Skeletal muscle satellite cell (primary cell): Measurements from ENCODE around the gene SERPING1.
"Not testable (repeated sequence)": the region's sequence is repeated elsewhere in the genome, so short reads cannot be mapped to it uniquely, and the experiment has no call there.

ENCODE experiments used
- H3K27me3 ChIP-seq: 2 replicates; pipeline ENCODE4 v1.7.0; 2013; ENCODE audit warnings: low read length; ENCODE audit not compliant: control insufficient read depth, insufficient read depth
- H3K36me3 ChIP-seq: 2 replicates; pipeline ENCODE4 v1.7.0; 2013; ENCODE audit warnings: mild to moderate bottlenecking, control low read depth, low read length; ENCODE audit not compliant: insufficient read depth
- H3K4me1 ChIP-seq: 2 replicates; pipeline ENCODE4 v1.7.0; 2013; ENCODE audit warnings: low read length; ENCODE audit not compliant: control insufficient read depth, insufficient read depth
- H3K4me2 ChIP-seq: 2 replicates; pipeline ENCODE4 v1.7.0; 2013; ENCODE audit warnings: mild to moderate bottlenecking, low read length
- H3K4me3 ChIP-seq: 2 replicates; pipeline ENCODE4 v1.7.0; 2013; ENCODE audit warnings: low read length
- H3K9ac ChIP-seq: 2 replicates; pipeline ENCODE4 v1.7.0; 2013; ENCODE audit warnings: mild to moderate bottlenecking, low read depth, low read length, moderate library complexity
- H3K9me3 ChIP-seq: replicated peaks from 2 replicates; pipeline ENCODE4 v1.7.0; 2013; ENCODE audit warnings: mild to moderate bottlenecking, control low read depth, low read length

The SERPING1 gene

DNA sequence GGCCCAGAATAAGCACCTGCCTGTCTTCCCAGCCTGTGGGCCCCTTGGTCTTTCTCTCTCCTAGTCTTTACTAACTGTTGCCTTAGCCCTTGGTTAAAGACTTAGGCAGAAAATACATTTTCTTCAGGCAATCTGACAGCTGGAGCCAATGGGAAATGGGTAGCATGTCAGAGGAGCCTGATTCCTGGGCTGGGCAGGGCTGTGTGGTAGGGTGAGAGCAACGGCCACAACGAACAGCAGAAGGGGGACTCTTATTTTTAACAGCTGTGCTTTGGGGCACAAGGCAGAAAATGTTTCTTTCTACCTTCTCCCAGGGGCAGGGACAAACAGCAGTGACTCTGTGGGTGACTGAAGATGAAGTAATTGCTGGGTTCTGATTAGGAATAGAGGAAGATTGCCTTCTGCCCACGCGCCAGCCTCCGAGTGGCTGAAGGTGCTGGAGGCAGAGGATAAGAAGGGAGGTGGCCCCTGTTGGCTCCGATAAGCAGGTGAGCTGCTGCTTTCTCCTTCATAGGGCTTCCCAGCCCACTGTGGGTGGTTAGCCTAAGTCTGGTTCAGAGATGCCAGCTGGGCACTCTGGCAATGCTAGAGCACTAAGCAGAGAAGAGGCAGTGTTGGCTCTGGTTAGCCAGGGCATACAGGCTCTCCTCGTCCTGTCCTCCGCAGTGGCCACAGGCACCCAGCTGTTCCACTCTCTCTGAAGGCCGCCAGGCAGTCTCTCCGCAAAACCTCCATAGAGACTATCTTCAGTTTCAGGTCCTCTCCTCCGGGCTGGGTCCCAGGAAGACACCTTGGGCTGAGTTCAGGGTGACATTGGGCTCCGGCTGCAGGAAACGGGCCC is 50.7 kb downstream of the SERPING1 start:
- Histone ChIP-seq H3K4me2 (peak overlapping the region; percentile 65), H3K9me3 (no peaks in the 10 kb centered on the region), H3K4me1 (peaks cover 35% of the 10 kb centered on the region), H3K27me3 (peaks cover 49% of the 10 kb centered on the region), H3K36me3 (no peaks in the 10 kb centered on the region), H3K9ac (no peak overlapping the region), H3K4me3 (peak overlapping the region; percentile 28)

DNA sequence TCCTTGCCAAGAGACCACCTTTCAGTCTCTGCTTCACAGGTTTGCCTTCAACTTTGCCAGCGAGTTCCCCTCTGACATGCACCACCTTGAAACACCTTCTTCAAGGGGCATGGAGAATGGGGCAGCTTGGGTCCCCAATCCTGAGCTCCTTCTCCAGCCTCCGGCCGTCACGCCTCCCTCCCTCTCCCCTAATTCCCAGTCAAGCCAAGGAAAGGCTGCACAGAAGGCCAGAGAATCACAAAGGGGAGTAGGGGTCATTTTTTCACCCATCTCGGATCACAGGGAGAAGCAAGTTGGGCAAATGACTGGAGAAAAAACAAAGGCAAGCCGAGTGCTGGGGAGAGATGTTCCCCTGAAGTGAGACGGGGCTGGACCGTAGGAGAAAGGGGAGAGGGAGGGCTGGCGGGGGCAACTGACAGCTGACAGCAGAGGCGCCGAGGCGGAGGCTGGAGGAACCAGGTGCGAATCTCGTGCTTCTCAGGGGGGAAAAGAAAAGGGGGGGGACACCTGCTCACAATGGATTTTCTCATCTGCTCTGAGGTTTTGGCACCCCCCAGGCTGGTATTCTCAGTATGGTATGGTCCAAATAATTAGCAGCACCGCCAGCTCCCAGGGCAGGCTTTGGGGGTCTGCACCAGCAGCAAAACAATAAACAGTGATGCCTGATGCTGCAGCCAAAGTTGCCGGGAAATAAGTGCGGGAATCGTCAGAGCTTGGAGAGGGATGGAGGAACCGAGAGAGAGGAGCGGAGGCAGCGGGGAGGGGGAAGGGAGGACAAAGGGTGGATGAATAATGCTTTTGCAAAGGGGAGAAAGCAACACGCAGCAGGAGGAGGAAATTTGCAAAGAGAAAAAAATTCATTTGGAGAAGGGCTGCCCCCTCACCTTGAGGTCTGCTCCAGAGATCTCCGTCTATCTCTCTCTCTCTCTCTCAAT is 51.6 kb downstream of the SERPING1 start:
- no peaks in the 10 kb centered on the region for H3K36me3 ChIP-seq
- H3K4me2 ChIP-seq: peak overlapping the region; percentile 65
- H3K9me3 ChIP-seq: no peaks in the 10 kb centered on the region
- no peak overlapping the region for H3K9ac ChIP-seq
- peaks cover 49% of the 10 kb centered on the region for H3K27me3 ChIP-seq
- H3K4me1 ChIP-seq: peaks cover 35% of the 10 kb centered on the region
- peak overlapping the region; percentile 50 for H3K4me3 ChIP-seq

DNA sequence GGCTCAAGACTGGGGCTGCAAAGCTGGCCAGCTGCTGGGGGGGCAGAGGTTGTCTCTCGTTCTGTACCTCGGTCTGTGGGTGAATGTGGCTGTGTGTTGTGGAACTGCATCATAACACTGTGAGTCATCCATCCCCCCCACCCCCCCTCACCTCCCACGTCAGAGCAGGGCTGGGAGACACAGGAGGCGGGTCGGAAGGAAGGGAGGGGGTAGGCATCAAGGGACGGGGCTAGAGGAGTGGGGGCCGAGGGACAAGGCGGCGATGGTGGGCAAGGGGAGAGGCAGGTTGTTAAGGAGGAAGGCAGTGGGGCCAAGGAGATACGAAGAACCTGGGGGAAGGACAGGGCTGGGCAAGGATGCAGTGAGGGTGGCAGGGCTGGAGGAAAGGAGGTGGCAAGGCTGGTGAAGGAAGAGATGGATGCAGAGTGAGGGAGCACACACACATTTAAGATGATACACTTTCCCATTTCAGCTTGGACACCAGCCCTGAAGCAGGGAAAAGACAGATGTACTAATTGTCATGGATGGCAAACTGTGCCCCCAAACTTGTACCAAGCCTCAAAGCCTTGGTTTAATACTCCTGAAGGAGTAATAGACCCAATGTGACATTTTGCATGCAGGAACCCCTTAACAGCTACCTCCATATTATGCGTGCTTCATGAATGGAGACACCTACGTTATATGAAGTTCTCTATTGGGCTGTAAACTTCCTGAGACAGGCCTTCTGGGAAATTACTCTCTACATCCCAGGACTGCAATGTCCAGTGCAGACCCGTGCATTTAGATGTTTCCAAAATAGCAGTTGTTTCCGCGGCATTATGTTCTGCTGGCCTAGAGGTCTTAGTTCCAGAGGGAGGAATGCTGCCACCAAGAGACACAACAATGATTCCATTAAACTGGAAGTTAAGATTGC is 52.6 kb downstream of the SERPING1 start, which contains the start of gene YPEL4:
Gene YPEL4, minus strand, starts transcription at position 87 of the 913 bp plus-strand sequence. CDS start 2,805 bp downstream, outside the sequence.
- Histone ChIP-seq H3K9me3 (no peaks in the 10 kb centered on the region), H3K4me2 (peak within 1 kb of the TSS; percentile 78), H3K4me1 (peaks cover 31% of the 10 kb centered on the region), H3K36me3 (no peaks in the 10 kb centered on the region), H3K4me3 (peak within 1 kb of the TSS; percentile 57), H3K27me3 (peaks cover 48% of the 10 kb centered on the region), H3K9ac (no peak within 1 kb of the TSS)

DNA sequence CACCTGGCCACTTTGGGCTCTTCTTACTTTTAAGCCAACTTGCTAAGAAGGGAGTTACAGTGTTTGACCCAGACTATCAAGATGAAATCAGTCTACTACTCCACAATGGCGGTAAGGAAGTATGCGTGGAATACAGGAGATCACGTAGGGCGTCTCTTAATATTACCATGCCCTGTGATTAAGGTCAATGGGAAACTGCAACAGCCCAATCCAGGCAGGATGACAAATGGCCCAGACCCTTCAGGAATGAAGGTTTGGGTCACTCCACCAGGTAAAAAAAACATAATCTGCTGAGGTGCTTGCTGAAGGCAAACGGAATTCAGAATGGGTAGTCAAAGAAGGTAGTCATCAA is 53.2 kb downstream of the SERPING1 start:
- Histone ChIP-seq H3K27me3 (peaks cover 42% of the 10 kb centered on the region), H3K36me3 (no peaks in the 10 kb centered on the region)

DNA sequence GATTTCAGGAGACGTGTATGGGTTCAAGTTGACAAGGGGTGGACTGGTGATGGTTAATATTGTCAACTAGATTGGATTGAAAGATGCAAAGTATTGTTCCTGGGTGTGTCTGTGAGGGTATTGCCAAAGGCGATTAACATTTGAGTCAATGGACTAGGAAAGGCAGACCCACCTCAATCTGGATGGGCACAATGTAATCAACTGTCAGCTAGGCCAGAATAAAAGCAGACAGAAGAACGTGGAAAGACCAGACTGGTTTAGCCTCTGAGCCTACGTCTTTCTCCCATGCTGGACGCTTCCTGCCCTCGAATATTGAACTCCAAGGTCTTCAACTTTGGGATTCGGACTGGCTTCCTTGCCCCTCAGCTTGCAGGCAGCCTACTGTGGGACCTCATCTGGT is 53.9 kb downstream of the SERPING1 start:
- Histone ChIP-seq H3K4me3 (no peak overlapping the region), H3K27me3 (peaks cover 35% of the 10 kb centered on the region), H3K4me1 (peaks cover 31% of the 10 kb centered on the region), H3K36me3 (no peaks in the 10 kb centered on the region), H3K9me3 (no peaks in the 10 kb centered on the region), H3K4me2 (no peak overlapping the region), H3K9ac (no peak overlapping the region)

More for the DNA sequence above, 53.2 kb downstream of the SERPING1 start:
- Histone ChIP-seq H3K4me3 (no peak overlapping the region), H3K9me3 (no peaks in the 10 kb centered on the region), H3K4me2 (no peak overlapping the region), H3K9ac (no peak overlapping the region), H3K4me1 (peaks cover 31% of the 10 kb centered on the region)

DNA sequence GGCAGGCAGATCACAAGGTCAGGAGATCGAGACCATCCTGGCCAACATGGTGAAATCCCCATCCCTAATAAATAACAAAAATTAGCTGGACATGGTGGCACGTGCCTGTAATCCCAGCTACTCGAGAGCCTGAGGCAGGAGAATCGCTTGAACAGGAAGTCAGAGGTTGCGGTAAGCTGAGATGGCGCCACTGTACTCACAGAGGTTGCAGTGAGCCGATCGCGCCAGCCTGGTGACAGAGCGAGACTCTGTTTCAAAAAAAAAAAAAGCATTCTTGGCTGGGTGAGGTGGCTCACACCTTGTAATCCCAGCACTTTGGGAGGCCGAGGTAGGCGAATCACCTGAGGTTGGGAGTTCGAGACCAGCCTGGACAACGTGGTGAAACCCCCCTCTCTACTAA is 54.7 kb downstream of the SERPING1 start:
- not testable (repeated sequence) for H3K4me3 ChIP-seq, H3K36me3 ChIP-seq, H3K4me2 ChIP-seq, H3K9me3 ChIP-seq, H3K9ac ChIP-seq
- H3K27me3 ChIP-seq: peaks cover 27% of the 10 kb centered on the region
- peaks cover 35% of the 10 kb centered on the region for H3K4me1 ChIP-seq

DNA sequence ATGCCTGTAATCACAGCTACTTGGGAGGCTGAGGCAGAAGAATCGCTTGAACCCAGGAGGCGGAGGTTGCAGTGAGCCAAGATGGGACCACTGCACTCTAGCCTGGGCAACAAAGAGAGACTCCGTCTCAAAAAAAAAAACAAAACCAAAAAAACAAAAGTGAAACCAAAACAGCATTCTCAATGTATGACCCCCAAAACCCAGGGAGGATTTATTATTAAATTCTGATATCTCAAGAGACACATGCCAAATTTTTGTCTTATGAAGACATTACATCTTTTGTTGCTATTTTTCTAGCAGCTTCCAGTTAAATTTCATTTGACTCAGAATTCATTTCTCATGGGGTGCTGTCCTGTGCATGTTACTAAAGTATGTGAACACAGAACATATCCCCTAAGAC is 55.2 kb downstream of the SERPING1 start:
- H3K36me3 ChIP-seq: no peaks in the 10 kb centered on the region
- H3K9me3 ChIP-seq: no peaks in the 10 kb centered on the region
- peaks cover 22% of the 10 kb centered on the region for H3K27me3 ChIP-seq
- H3K9ac ChIP-seq: no peak overlapping the region
- H3K4me1 ChIP-seq: peaks cover 31% of the 10 kb centered on the region
- H3K4me3 ChIP-seq: no peak overlapping the region
- no peak overlapping the region for H3K4me2 ChIP-seq

DNA sequence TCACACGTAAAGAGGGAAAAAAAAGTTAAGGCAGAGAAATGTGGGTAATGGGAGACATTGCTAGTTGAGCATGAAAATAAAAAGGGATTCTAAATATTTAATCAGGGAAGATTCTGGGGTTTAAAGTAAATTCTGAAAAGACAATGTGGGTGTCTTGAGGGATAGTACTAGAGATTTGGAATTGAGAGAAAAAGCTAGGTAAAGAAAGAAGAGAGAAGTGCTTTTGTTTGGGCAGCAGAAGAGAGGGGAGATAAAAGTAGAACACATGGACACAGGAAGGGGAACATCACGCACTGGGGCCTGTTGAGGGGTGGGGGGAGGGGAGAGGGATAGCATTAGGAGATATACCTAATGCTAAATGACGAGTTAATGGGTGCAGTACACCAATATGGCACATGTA is 55.7 kb downstream of the SERPING1 start:
- peaks cover 27% of the 10 kb centered on the region for H3K4me1 ChIP-seq
- H3K9ac ChIP-seq: no peak overlapping the region
- H3K9me3 ChIP-seq: no peaks in the 10 kb centered on the region
- H3K4me3 ChIP-seq: no peak overlapping the region
- H3K27me3 ChIP-seq: peaks cover 17% of the 10 kb centered on the region
- H3K36me3 ChIP-seq: no peaks in the 10 kb centered on the region
- no peak overlapping the region for H3K4me2 ChIP-seq

DNA sequence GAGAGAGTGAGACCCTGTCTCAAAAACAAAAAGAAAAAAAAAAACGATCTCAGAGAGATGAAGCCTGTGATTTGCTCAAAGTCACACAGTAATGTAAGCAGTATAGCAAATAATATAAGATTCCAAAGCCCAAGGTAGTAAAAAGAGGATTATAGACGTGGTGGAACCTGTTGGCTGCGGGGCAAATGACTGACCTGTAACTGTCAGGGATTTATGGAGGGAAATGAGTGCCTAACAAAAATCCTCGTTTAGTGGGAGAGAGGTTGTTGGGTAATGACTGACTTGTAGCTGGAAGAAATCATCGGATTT is 59.4 kb downstream of the SERPING1 start:
- Histone ChIP-seq H3K4me1 (peaks cover 10% of the 10 kb centered on the region), H3K4me2 (peak overlapping the region; percentile 84), H3K9me3 (no peaks in the 10 kb centered on the region), H3K36me3 (peaks cover 21% of the 10 kb centered on the region), H3K4me3 (peak overlapping the region; percentile 69), H3K27me3 (no peaks in the 10 kb centered on the region), H3K9ac (peak overlapping the region; percentile 90)

DNA sequence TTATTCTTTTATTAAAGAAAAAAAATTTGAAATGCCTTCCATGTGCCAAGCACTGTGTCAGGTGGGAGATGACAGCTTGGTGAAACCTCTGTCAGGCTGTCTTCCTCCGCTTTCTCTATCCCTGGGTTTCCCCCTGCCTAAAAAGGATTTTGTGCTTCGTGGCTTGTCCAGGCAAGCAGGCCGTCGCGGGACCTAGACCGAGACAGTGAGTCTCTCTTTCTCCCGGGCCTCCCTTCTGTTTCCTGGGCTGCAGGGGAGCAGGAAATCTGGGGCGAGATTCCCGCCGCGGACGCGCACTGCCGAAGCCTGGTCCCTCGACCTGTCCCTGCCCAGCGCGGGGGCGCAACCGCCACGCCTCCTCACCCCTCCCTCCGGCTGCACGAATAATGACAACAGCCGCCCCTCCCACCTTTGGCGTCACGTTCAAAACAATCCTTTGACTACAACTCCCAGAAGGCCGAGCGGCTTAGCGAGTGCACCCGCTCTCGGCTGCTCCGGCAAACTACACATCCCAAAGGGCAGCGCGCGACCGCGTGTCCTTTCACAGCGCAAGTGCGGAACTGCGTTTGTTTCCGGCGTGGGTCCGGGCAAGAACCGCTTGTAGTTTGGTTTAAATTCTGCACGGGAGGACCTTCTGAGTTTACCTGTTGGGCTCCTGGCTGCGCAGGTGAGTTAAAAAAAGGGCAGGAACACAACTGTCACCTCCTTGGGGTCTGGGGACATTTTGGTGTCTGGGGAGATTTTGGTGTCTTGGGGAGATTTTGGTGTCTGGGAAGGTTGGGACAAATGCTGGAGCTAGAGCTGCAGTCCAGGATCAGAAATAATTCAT is 59.9 kb downstream of the SERPING1 start, which contains the start of gene CLP1:
Gene CLP1, plus strand, starts transcription at position 569 of the 829 bp plus-strand sequence. CDS start 1,715 bp downstream, outside the sequence.
- Histone ChIP-seq H3K27me3 (no peaks in the 10 kb centered on the region), H3K9ac (peak within 1 kb of the TSS; percentile 90), H3K36me3 (peaks cover 22% of the 10 kb centered on the region), H3K4me3 (peak within 1 kb of the TSS; percentile 87), H3K4me2 (peak within 1 kb of the TSS; percentile 84), H3K4me1 (peaks cover 10% of the 10 kb centered on the region), H3K9me3 (no peaks in the 10 kb centered on the region)
